Astrocyte of the spinal cord (primary cell): Measurements from ENCODE around the gene ARID4B.
"Not testable (repeated sequence)": the region's sequence is repeated elsewhere in the genome, so short reads cannot be mapped to it uniquely, and the experiment has no call there.

ENCODE experiments used
- DNase-seq: peaks from one replicate; pipeline ENCODE4 v3.0.0; 2011; ENCODE audit warnings: low read depth, low spot score
- H3K4me3 ChIP-seq: 2 replicates; pipeline ENCODE4 v1.5.1; 2011; ENCODE audit warnings: low read depth, mild to moderate bottlenecking, low read length, moderate library complexity
- CTCF ChIP-seq: IDR thresholded peaks from 2 replicates; pipeline ENCODE4 v1.5.1; 2012; ENCODE audit warnings: low read depth, mild to moderate bottlenecking, low read length, inconsistent platforms
- in situ Hi-C: cut with HindIII; loops from 2 replicates; pipeline ENCODE4 v1.10.0; 2017; ENCODE audit warnings: low sequenced_read_pairs

ARID4B gene

DNA sequence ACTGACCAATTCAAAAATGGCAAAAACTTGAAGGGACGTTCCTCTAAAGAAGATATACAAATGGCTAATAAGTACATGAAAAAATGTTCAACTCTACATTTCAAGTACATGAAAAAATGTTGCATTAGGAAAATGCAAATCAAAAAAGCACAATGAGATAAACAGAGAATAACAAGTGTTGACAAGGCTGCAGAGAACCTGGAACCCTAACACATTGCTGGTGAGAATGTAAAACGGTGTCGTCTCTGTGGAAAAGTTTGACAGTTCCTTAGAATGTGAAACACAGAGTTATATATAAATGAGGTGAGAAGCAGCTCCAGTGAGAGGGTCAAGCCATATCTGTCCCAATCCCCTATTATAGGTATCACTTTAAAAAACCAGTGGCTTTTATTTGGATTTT is 122.3 kb downstream of the ARID4B start:
- no peak for TF ChIP-seq CTCF
- no peak for DNase-seq
- H3K4me3 ChIP-seq, result no peak overlapping the region
- in situ Hi-C loops, result no loop called here

- in situ Hi-C loops, result no loop called here
- H3K4me3 ChIP-seq, result no peak overlapping the region
- DNase-seq, result no peak
- TF ChIP-seq CTCF, result no peak
Measured at GRCh38 chr1:235203428-235203827, 124.6 kb downstream of the ARID4B start.

DNA sequence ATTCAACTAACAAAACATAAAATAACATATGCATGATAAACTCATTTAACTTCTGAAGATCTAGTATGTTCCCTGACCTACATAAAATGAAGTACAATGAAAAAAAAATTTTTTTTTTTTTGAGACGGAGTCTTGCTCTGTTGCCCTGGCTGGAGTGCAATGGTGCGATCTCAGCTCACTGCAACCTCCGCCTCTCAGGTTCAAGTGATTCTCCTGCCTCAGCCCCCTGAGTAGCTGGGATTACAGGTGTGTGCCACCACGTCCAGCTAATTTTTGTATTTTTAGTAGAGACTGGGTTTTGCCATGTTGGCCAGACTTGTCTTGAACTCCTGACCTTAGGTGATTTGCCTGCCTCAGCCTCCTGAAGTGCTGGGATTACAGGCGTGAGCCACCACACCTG is 125.5 kb downstream of the ARID4B start:
- in situ Hi-C loops, DNase-seq, H3K4me3 ChIP-seq: not testable (repeated sequence)

DNA sequence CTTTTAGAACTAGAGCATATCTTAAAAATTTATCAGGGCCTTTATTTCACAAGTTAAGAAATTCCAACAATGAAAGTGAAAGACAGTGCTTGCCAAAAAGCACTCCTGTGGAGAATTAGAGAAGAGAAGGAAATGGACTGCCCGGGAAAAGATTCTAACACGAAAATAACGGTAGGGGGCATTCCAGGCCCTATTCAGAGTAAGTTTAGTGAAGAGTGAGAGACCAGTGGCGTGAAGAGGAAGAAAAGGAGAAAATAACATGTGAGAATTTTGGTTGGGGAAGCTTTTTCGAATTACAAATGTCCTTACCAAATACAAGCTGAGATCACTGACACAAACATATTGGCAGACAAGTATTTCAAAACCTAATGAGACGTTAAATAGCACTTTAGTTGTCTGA is 128.5 kb downstream of the ARID4B start:
- in situ Hi-C loops, result no loop called here

DNA sequence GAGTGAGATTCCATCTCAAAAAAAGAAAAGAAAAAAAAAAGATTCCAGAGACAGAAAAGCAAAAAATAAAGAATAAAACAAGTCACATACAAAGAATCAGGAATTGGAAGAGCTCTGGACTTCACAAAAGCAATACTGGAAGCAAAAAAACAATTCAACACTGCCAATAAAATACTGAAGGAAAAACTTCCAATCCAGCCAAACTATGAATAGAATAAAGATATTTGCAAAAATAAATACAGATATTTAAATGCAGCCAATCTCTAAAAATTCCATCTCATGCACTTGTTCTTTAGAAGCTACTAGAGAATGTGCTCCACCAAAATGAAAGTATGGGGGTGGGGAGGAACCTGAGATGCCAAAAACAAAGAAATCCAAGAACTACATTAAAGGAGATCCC is 137.5 kb downstream of the ARID4B start:
- in situ Hi-C loops, result no loop called here
- no peak for TF ChIP-seq CTCF
- no peak for DNase-seq
- H3K4me3 ChIP-seq, result no peak overlapping the region

More for the DNA sequence above, 128.5 kb downstream of the ARID4B start:
- TF ChIP-seq CTCF, result peak; percentile 53
- H3K4me3 ChIP-seq, result no peak overlapping the region
- DNase-seq, result peak; percentile 72

GRCh38 chr1:235187316-235187715 is 140.7 kb downstream of the ARID4B start:
- no peak overlapping the region for H3K4me3 ChIP-seq
- in situ Hi-C loops, result no loop called here
- no peak for DNase-seq
- TF ChIP-seq CTCF, result no peak

- in situ Hi-C loops, result no loop called here
- no peak for TF ChIP-seq CTCF
- H3K4me3 ChIP-seq, result no peak overlapping the region
- DNase-seq, result no peak
Measured at GRCh38 chr1:235181561-235182245, 146.3 kb downstream of the ARID4B start.
